PC-9 (cell line): ENCODE data around the gene NCOA3.

ENCODE experiments used
- EZH2 ChIP-seq: fragments of 200-600 bp; sonication (generic); IDR thresholded peaks from 2 replicates; pipeline ENCODE4 v1.8.0; 2017; ENCODE audit warnings: antibody characterized with exemption, low read depth
- TF ChIP-seq, protein P1 (sequence below): fragments of 200-600 bp; sonication (generic); conservative IDR thresholded peaks from 2 replicates; pipeline ENCODE4 v1.6.1; 2017; ENCODE audit warnings: mixed run types, antibody characterized with exemption, mild to moderate bottlenecking, moderate library complexity

DNA sequence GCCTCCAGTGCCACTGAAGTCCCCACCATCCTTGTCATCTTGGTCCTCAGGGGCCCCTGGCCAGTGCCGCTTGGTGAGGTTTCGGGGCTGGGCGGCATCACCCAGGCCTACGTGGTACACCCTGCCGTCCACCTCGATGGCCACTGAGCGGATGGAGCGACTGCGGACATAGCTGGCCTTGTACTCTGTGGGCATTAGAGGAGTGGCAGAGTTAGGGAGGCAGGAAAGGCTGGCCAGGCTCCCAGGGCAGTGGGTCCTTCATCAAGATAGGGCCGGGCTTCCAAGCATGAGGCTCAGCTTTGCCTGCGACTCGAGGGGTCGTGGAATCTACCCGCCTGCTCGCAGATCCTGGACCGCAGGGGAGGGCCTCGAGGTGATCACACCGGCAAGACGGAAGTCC is 164.6 kb downstream of the NCOA3 start:
- TF ChIP-seq, protein P1, sequence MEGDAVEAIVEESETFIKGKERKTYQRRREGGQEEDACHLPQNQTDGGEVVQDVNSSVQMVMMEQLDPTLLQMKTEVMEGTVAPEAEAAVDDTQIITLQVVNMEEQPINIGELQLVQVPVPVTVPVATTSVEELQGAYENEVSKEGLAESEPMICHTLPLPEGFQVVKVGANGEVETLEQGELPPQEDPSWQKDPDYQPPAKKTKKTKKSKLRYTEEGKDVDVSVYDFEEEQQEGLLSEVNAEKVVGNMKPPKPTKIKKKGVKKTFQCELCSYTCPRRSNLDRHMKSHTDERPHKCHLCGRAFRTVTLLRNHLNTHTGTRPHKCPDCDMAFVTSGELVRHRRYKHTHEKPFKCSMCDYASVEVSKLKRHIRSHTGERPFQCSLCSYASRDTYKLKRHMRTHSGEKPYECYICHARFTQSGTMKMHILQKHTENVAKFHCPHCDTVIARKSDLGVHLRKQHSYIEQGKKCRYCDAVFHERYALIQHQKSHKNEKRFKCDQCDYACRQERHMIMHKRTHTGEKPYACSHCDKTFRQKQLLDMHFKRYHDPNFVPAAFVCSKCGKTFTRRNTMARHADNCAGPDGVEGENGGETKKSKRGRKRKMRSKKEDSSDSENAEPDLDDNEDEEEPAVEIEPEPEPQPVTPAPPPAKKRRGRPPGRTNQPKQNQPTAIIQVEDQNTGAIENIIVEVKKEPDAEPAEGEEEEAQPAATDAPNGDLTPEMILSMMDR: no peak
- TF ChIP-seq EZH2: no peak
